ENCODE measurements around the gene SETMAR.

The SETMAR gene

DNA sequence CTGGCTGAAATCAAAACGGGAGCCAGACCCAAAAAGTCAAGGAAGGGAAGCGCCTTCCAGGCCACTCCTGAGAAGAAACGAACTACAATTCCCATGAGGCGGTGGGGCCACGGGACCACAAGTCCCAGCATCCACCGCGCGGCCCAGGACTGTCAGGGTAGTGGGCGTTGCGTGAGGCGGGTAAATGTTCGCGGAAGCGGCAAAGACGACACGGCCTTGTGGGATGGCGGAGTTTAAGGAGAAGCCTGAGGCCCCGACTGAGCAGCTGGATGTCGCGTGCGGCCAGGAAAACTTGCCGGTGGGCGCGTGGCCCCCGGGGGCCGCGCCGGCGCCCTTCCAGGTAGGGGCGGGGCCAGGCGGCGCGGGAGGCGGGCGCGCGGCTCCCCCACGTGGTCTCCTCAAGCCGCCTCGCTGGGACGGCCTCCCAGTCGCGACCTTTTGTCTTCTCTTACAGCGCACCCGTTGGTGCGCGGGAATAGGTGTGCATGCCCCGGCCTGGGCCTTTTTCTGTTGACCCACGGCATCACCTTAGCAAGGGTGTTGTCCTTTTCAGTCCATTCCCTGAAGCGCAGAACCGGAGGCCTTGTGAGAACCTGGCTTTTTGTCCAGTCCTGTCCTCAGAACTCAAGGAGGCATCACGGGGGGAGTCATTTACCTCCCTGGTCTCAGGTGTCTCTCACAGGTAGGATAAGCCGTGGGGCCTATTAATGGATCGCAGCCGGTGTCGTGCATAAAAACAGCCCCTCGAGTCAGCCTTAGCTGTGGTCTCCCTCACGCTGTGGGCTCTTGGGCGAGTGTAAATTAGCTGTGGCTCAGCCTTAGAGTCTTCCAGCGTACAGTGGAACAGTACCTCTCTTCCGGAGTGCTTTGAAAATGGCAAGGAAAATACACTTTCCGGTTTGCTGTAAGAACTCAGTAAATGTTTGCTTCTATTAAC lies at the start of gene SETMAR:
Gene SETMAR, plus strand, starts transcription at position 183 of the 937 bp plus-strand sequence. Its CDS starts 2 bp downstream, at position 185.
- Mint-ChIP-seq H3K4me1 (peaks cover 33% of the 10 kb centered on the region), H3K27ac (peak within 1 kb of the TSS; percentile 99), H3K36me3 (ENCODE audit: low read depth) (peaks cover 39% of the 10 kb centered on the region), H3K27me3 (ENCODE audit: low read depth) (no peaks in the 10 kb centered on the region), H3K9me3 (no peaks in the 10 kb centered on the region), H3K4me3 (peak within 1 kb of the TSS; percentile 97 to 99 (median 97))
- TF ChIP-seq, protein P1, sequence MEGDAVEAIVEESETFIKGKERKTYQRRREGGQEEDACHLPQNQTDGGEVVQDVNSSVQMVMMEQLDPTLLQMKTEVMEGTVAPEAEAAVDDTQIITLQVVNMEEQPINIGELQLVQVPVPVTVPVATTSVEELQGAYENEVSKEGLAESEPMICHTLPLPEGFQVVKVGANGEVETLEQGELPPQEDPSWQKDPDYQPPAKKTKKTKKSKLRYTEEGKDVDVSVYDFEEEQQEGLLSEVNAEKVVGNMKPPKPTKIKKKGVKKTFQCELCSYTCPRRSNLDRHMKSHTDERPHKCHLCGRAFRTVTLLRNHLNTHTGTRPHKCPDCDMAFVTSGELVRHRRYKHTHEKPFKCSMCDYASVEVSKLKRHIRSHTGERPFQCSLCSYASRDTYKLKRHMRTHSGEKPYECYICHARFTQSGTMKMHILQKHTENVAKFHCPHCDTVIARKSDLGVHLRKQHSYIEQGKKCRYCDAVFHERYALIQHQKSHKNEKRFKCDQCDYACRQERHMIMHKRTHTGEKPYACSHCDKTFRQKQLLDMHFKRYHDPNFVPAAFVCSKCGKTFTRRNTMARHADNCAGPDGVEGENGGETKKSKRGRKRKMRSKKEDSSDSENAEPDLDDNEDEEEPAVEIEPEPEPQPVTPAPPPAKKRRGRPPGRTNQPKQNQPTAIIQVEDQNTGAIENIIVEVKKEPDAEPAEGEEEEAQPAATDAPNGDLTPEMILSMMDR (IDR thresholded peaks at IDR 0.05; ENCODE audit: unreplicated experiment in 3 of 3) = no peak

- Mint-ChIP-seq H3K36me3 (ENCODE audit: low read depth) (no peaks in the 10 kb centered on the region), H3K27ac (no peak overlapping the region), H3K9me3 (peaks cover 4% of the 10 kb centered on the region), H3K27me3 (ENCODE audit: low read depth) (peaks cover 7% of the 10 kb centered on the region), H3K4me1 (peaks cover 6% of the 10 kb centered on the region), H3K4me3 (no peak overlapping the region)
- TF ChIP-seq, protein P1 (IDR thresholded peaks at IDR 0.05; ENCODE audit: unreplicated experiment in 3 of 3) = no peak
Observed at GRCh38 chr3:4261406-4261805, 41.8 kb upstream of the SETMAR start.

DNA sequence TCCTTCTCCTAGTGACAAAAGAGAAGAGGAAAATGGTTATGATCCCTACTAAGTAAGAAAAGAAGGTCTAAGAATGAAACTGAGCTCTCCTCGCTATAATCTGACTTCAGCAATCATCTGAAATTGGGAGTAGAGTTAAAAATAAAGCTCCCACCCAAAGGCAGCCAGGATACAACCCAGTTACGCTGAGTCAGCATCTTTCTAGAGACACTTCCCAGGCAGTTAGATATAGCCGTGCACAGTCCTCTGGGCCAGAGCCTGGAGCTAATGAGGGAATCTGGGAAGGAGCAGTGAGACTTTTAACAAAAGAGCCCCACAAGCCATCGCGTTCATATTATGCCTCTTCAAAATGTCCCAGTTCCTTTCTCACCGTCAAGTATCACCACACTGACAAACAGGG lies 39.1 kb upstream of the SETMAR start:
- TF ChIP-seq, protein P1 (IDR thresholded peaks at IDR 0.05; ENCODE audit: unreplicated experiment in 3 of 3) = no peak
- H3K27ac Mint-ChIP-seq = peak overlapping the region in 1 of 3 experiments; percentile 5
- H3K9me3 Mint-ChIP-seq = peaks cover 6% of the 10 kb centered on the region

DNA sequence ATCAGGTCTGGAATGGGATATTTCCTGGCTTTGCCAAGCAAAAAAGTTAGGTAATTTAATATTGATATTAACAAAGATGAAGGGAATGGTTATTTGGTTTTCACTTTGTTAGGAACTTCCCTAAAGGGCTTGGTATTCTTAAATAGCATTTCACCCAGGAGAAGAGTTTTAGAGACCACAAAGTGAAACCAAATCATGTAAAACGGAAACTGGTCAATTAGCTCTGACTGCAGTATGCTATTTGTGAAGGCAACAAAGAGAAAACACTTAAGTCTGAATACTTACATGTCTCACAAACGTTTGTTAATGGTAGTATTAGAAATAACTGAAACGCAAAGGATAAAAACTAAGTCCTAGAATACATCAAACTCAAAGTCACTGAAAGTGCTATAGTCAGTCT lies 32.4 kb upstream of the SETMAR start:
- H3K9me3 Mint-ChIP-seq = peaks cover 3% of the 10 kb centered on the region
- H3K4me3 Mint-ChIP-seq = no peak overlapping the region
- H3K27me3 Mint-ChIP-seq (ENCODE audit: low read depth) = no peaks in the 10 kb centered on the region
- H3K27ac Mint-ChIP-seq = no peak overlapping the region
- TF ChIP-seq, protein P1 (IDR thresholded peaks at IDR 0.05; ENCODE audit: unreplicated experiment in 3 of 3) = no peak
- no peaks in the 10 kb centered on the region for H3K36me3 Mint-ChIP-seq (ENCODE audit: low read depth)
- peaks cover 8% of the 10 kb centered on the region for H3K4me1 Mint-ChIP-seq

More for the DNA sequence above, 39.1 kb upstream of the SETMAR start:
- Mint-ChIP-seq H3K36me3 (ENCODE audit: low read depth) (no peaks in the 10 kb centered on the region), H3K27me3 (ENCODE audit: low read depth) (peaks cover 7% of the 10 kb centered on the region), H3K4me1 (peaks cover 6% of the 10 kb centered on the region), H3K4me3 (no peak overlapping the region)

DNA sequence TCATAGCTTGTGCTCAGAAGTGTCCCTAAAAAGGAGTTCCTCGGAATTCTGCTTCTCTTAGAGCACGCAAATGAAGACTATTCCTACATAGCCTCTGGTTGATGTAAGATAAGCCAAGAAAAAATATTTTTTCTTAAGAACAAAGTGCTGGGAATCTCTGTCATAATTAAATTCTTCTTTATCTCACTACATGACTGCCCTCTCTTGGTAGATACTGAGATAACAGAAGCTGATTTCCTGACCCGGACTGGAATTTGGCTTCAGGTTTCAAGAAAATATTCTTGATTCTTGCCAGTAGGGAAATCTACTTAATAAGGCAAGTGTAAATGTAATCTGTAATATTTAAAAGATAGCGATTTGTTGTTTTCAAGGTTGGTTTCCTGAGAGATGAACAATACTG lies 31.3 kb upstream of the SETMAR start:
- H3K4me1 Mint-ChIP-seq = peaks cover 12% of the 10 kb centered on the region
- peaks cover 3% of the 10 kb centered on the region for H3K9me3 Mint-ChIP-seq
- TF ChIP-seq, protein P1 (IDR thresholded peaks at IDR 0.05; ENCODE audit: unreplicated experiment in 3 of 3) = peak; percentile 55 to 77 (median 63)
- peak overlapping the region in 1 of 3 experiments; percentile 8 for H3K27ac Mint-ChIP-seq
- no peaks in the 10 kb centered on the region for H3K36me3 Mint-ChIP-seq (ENCODE audit: low read depth)
- H3K27me3 Mint-ChIP-seq (ENCODE audit: low read depth) = no peaks in the 10 kb centered on the region
- H3K4me3 Mint-ChIP-seq = no peak overlapping the region

Measured in nephron (organoid).